ENCODE measurements around the gene LAMA2.

DNA sequence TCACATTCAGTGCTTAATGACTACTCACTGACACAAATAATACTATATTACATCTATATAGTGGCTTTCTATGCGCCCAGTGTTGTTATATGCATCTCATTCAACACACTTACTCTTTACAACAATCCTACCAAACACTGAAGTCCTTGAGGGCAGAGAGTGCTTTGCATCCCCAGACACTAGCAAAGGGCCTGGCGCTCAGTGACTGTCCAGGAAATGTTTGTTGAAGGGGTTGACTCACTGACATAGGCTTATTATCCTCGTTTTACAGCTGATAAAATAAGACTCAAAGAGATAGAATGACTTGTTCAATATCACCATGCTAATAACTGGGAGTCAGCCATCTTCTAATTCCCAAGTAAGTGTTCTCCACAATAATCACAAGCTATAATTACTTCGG lies 663.8 kb downstream of the LAMA2 start:
- TF ChIP-seq, protein P1, sequence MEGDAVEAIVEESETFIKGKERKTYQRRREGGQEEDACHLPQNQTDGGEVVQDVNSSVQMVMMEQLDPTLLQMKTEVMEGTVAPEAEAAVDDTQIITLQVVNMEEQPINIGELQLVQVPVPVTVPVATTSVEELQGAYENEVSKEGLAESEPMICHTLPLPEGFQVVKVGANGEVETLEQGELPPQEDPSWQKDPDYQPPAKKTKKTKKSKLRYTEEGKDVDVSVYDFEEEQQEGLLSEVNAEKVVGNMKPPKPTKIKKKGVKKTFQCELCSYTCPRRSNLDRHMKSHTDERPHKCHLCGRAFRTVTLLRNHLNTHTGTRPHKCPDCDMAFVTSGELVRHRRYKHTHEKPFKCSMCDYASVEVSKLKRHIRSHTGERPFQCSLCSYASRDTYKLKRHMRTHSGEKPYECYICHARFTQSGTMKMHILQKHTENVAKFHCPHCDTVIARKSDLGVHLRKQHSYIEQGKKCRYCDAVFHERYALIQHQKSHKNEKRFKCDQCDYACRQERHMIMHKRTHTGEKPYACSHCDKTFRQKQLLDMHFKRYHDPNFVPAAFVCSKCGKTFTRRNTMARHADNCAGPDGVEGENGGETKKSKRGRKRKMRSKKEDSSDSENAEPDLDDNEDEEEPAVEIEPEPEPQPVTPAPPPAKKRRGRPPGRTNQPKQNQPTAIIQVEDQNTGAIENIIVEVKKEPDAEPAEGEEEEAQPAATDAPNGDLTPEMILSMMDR (IDR thresholded peaks at IDR 0.05; ENCODE audit: poor library complexity, severe bottlenecking): no peak
- TF ChIP-seq, protein P2, sequence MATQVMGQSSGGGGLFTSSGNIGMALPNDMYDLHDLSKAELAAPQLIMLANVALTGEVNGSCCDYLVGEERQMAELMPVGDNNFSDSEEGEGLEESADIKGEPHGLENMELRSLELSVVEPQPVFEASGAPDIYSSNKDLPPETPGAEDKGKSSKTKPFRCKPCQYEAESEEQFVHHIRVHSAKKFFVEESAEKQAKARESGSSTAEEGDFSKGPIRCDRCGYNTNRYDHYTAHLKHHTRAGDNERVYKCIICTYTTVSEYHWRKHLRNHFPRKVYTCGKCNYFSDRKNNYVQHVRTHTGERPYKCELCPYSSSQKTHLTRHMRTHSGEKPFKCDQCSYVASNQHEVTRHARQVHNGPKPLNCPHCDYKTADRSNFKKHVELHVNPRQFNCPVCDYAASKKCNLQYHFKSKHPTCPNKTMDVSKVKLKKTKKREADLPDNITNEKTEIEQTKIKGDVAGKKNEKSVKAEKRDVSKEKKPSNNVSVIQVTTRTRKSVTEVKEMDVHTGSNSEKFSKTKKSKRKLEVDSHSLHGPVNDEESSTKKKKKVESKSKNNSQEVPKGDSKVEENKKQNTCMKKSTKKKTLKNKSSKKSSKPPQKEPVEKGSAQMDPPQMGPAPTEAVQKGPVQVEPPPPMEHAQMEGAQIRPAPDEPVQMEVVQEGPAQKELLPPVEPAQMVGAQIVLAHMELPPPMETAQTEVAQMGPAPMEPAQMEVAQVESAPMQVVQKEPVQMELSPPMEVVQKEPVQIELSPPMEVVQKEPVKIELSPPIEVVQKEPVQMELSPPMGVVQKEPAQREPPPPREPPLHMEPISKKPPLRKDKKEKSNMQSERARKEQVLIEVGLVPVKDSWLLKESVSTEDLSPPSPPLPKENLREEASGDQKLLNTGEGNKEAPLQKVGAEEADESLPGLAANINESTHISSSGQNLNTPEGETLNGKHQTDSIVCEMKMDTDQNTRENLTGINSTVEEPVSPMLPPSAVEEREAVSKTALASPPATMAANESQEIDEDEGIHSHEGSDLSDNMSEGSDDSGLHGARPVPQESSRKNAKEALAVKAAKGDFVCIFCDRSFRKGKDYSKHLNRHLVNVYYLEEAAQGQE (IDR thresholded peaks at IDR 0.05; ENCODE audit: borderline replicate concordance): no peak
- no peak for TF ChIP-seq SMC3 (conservative IDR thresholded peaks at IDR 0.05; ENCODE audit: poor library complexity)
